HG02938 (cell line): ENCODE data around the gene FGF7.
A peak's percentile ranks its signal among the peaks of the same experiment; 100 is the strongest.
"Not testable (repeated sequence)": the region's sequence is repeated elsewhere in the genome, so short reads cannot be mapped to it uniquely, and the experiment has no call there.

ENCODE experiments used
- ATAC-seq: cut with Tn5 transposase; IDR thresholded peaks from one replicate; pipeline ENCODE4 v1.9.1; 2021; ENCODE audit warnings: mild to moderate bottlenecking, moderate library complexity; ENCODE audit not compliant: unreplicated experiment

Gene FGF7

DNA sequence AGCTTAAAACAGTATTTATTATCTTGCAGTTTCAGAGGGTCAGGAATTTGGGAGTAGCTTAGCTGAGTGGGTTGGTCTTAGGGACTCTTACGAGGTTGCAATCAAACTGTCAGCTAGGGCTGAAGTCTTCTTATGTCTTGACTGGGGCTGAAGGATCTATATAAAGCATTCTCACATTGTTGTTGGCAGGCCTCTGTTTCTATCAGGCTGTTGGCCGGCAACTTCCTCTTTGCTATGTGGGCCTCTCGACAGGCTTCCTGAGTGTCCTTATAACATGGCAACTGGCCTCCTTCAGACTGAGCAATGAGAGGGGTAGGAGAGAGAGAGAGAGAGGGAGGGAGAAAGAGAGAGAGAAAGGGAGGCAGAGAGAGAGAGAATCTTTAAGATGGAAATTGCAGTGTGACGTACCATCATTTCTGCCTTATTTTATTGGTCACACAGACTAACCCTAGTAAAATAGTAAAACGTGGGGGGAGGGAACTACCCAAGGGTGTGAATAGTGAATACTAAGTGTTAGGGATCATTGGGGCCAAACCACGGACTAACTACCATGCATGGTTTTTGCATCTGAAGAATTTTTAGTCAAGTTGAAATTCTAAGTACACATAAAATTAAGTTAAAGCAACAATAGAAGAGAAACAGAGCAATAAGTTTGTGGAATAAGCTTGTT lies 16.1 kb downstream of the FGF7 start:
- peak; percentile 90 for ATAC-seq

DNA sequence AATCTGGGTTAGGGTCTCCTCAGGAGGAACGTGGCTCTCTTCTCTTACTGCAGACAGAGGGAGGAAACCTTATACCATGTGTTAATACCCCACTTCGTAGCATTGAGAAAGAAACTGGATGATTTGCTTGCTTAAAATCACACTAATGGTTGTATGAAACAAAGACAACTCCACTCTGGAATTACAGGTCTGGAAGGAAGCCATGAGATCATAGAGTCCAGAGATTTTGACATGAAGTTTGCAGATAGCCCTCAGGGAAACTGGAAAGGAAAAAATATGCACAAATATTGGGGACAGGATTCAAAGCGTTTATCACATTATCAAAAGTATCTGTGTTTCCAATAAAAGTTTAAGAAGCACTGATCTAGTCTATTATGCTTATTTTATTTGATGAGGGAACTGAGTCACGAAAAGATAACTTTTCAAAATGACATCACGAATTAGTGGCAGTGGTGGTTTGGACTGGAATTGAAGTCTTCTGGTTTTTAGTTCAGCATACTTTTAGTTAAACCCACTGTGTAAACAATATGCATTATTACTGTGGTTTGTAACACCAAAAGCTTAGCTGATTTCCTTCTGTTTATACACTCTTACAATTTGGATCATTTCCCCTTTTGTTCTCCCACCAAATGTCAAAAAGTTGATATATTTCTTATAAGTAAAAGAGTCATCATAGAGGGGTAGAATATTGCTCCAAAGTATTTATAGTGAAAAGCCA lies 16.8 kb downstream of the FGF7 start:
- no peak for ATAC-seq

DNA sequence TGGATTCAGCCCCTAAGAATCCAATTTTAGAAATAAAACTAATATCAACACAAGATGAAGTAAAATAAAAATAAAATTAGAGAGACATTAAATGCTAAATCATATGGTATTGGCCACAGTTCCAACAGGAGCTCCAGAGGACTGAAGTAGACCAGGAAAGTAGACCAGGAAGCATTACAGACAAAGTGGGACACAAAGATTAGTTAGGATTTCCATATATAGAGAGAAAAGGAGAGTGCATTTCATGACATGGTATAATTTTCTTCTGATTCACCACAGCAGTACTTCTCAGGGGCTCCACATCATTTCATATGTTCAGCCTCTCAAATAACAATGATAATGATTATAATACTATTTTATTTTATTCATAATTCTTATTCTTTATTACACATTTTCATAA lies 18.3 kb downstream of the FGF7 start:
- ATAC-seq: no peak

DNA sequence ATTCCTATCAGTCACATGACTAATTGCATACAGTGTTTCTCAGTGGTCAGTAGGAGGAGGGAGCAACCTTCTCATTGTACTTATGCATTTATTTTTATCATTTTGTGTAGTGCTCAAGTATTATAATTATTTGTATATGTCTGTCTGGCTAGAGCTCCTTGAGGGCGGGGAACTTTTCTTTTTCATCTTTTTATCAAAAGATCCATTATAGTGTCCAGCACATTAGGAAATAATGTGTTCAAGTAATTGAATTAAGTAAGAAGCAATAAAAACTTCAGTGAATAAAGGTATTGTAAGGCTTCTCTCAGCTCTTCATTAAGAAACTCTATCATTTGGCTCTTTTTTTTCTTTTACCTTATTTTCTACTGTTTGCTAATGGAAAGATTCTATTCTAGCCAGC lies 18.8 kb downstream of the FGF7 start:
- no peak for ATAC-seq

DNA sequence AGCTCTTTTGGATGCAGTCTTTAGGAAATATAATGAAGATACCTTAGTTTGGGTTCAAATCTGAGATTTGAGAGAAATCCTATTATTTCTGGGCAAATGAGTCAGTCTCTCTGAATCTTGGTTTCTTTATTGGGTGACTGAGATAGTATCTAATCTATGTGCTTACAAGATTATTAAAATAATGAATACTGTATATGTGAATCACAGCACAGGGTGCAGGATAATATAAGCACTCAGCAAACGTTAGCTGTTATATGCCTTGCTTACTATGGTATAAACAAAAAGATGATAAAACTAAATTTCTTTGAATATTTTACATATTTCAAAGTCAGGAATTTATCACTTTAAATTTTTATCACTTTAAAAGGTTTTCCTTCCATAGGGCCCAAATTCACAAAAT lies 29.6 kb downstream of the FGF7 start:
- no peak for ATAC-seq

GRCh38 chr15:49456166-49456565 lies 33.1 kb downstream of the FGF7 start:
- ATAC-seq: no peak

DNA sequence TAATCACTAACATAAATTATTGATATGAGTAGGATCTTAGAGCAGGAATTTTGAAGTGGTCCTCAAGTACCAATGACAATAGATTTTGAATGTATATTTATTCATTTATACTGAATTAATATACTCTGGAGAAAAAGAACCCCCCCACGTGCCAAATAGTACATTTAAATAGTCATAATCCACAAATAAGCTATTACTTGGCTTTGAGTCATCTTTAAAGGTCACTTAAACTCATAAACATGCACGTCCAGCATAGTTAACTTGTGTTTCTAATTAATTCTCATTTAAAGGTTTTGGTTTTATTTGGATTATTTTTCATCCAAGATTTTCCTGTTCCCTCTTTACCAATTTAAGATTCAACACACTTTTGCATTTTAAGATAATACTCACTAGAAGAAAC lies 35.1 kb downstream of the FGF7 start:
- no peak for ATAC-seq

GRCh38 chr15:49460411-49460941 lies 37.4 kb downstream of the FGF7 start:
- no peak for ATAC-seq

- no peak for ATAC-seq
Observed at GRCh38 chr15:49462232-49462844, 39.3 kb downstream of the FGF7 start.

GRCh38 chr15:49464522-49464921 lies 41.5 kb downstream of the FGF7 start:
- no peak for ATAC-seq

- ATAC-seq: no peak
Observed at GRCh38 chr15:49466119-49466518, 43.1 kb downstream of the FGF7 start.

- ATAC-seq: no peak
Observed at GRCh38 chr15:49467746-49468480, 44.9 kb downstream of the FGF7 start.

DNA sequence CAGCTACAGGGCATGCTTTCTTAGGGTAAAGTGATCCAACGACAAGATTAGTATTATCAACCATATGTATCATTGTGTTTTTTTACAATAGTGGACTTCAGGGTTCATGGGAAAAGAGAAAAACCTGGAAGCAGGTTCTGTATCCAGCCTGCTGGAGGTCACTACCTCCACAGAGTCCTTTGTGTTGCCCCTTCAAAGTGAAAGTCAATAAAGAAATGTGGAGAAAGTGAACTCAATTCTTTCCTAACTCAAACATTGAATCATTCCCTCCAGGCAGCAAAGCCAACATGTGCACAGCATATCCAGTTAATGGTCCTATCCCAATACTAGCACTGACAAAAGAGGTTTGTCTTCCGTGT lies 45.4 kb downstream of the FGF7 start:
- no peak for ATAC-seq

DNA sequence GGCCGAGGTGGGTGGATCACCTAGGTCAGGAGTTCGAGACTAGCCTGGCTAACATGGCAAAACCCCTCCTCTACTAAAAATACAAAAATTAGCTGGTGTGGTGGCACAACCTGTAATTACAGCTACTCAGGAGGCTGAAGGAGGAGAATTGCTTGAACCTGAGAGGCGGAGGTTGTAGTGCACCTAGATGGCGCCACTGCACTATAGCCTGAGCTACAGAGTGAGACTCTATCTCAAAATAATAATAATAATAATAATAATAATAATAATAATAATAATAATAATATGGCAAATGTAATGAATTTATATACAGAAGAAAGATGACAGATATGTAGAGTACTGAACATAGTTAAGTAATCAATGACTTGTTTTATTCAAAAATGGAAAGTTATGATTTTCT lies 48.2 kb downstream of the FGF7 start:
- ATAC-seq: peak; percentile 17

- ATAC-seq: peak; percentile 87
Observed at GRCh38 chr15:49471733-49472132, 48.7 kb downstream of the FGF7 start.

DNA sequence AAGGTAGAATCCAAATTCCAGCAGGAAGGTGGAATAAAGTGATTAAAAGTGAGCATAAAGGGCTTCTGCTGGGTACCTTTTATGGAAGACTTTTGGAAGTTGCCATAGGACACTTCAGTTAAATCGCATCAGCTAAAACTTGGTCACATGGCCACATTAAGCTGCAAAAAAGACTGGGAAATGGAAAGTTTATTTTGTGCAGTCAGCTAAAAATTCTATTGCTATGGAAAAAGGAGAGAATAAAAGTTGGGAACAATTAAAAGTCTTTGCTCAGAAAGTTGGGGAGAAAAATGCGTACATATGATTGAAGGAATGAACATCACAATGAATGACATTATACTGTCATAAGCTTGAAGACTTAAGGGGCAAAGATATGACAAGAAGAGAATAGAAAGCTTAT lies 49.3 kb downstream of the FGF7 start:
- ATAC-seq: no peak

DNA sequence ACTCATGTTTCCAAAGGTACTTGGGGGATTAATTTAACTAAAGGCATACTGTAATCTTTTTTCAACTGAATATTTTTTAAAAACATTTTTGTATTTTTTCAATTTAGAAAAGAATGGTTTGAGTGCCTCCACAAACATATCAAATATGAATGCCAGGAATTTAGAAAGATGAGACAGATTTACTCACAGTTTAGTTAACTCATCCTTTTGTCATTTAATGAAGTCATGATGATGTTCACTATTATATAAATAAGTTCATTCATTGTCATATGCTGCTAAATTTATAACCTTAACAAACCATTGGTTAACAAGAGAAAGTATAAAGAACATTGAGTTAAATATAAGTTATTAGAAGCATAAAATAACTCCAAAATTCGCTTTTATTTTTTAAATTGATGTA lies 50.0 kb downstream of the FGF7 start:
- ATAC-seq: no peak

GRCh38 chr15:49478021-49478420 lies 55.0 kb downstream of the FGF7 start:
- not testable (repeated sequence) for ATAC-seq

- ATAC-seq: not testable (repeated sequence)
Observed at GRCh38 chr15:49478982-49479381, 55.9 kb downstream of the FGF7 start.

DNA sequence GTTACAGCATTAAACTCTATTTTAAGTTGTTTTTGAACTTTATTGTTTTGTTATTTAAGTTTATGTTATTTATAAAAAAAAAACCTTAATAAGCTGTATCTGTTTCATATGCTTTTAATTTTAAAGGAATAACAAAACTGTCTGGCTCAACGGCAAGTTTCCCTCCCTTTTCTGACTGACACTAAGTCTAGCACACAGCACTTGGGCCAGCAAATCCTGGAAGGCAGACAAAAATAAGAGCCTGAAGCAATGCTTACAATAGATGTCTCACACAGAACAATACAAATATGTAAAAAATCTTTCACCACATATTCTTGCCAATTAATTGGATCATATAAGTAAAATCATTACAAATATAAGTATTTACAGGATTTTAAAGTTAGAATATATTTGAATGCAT lies 62.4 kb downstream of the FGF7 start:
- ATAC-seq: not testable (repeated sequence)

DNA sequence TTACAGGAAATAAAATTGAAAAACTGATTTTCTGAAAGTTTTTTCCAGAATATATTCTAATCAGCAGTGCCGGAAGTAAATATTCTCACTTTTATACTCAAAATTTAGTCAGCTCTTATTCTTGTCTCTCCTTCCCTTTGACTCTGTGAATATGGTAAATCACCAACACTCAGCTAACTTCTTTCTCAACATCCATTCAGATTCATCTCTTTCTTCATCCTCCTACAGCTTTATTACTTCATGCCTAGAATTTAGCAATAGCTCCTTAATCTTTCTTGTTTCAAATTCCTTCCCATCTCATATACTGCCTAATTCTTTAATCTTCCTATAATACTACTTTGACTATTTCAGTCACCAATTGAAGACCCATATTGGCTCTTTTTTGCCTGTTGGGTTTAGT lies 67.9 kb downstream of the FGF7 start:
- no peak for ATAC-seq
